ENCODE data around the gene DCAF11.

Gene DCAF11

GRCh38 chr14:24098229-24098926, 16.2 kb upstream of the DCAF11 start:
- no peaks in the 10 kb centered on the region for H3K27me3 ChIP-seq (ENCODE audit: low read length)
- no peaks in the 10 kb centered on the region for H3K9me2 ChIP-seq (replicated peaks; ENCODE audit: insufficient read depth, low read length)
- peaks cover 8% of the 10 kb centered on the region; the same call in 1 of the 2 replicates for H3K79me2 ChIP-seq (ENCODE audit: insufficient read depth, low read length)
- H3K4me3 ChIP-seq (ENCODE audit: insufficient read depth, low read length, poor library complexity, severe bottlenecking), result no peak overlapping the region
- H3K4me2 ChIP-seq (ENCODE audit: low read depth, low read length, poor library complexity, severe bottlenecking), result no peak overlapping the region
- TF ChIP-seq CTCF (IDR thresholded peaks at IDR 0.05; ENCODE audit: insufficient read depth, low read length, poor library complexity, severe bottlenecking), result no peak
- TF ChIP-seq EZH2phosphoT487 (conservative IDR thresholded peaks at IDR 0.05; ENCODE audit: low read length), result no peak
- H3K36me3 ChIP-seq (ENCODE audit: low read length), result no peaks in the 10 kb centered on the region
- H3K9me3 ChIP-seq (ENCODE audit: insufficient read depth, low read length), result no peaks in the 10 kb centered on the region
- H4K20me1 ChIP-seq (ENCODE audit: low read depth, low read length), result no peaks in the 10 kb centered on the region
- no peak overlapping the region for H2AFZ ChIP-seq (ENCODE audit: low read depth, low read length, severe bottlenecking)
- H3F3A ChIP-seq (ENCODE audit: insufficient read depth), result peaks cover 14% of the 10 kb centered on the region
- H3K27ac ChIP-seq (ENCODE audit: low read depth, low read length), result no peak overlapping the region
- H3K9ac ChIP-seq (ENCODE audit: low read length), result no peak overlapping the region

- H3K9ac ChIP-seq (ENCODE audit: low read length), result no peak overlapping the region
- TF ChIP-seq CTCF (IDR thresholded peaks at IDR 0.05; ENCODE audit: insufficient read depth, low read length, poor library complexity, severe bottlenecking), result no peak
- TF ChIP-seq EZH2phosphoT487 (conservative IDR thresholded peaks at IDR 0.05; ENCODE audit: low read length), result no peak
Measured at GRCh38 chr14:24098927-24099813, 15.4 kb upstream of the DCAF11 start.

GRCh38 chr14:24100197-24100981, 14.2 kb upstream of the DCAF11 start:
- no peak overlapping the region for H3K4me3 ChIP-seq (ENCODE audit: insufficient read depth, low read length, poor library complexity, severe bottlenecking)
- TF ChIP-seq CTCF (IDR thresholded peaks at IDR 0.05; ENCODE audit: insufficient read depth, low read length, poor library complexity, severe bottlenecking), result no peak
- no peak for TF ChIP-seq EZH2phosphoT487 (conservative IDR thresholded peaks at IDR 0.05; ENCODE audit: low read length)
- no peak overlapping the region for H3K9ac ChIP-seq (ENCODE audit: low read length)
- H3K36me3 ChIP-seq (ENCODE audit: low read length), result peaks cover 4% of the 10 kb centered on the region; the same call in 1 of the 2 replicates
- no peaks in the 10 kb centered on the region for H4K20me1 ChIP-seq (ENCODE audit: low read depth, low read length)
- H3F3A ChIP-seq (ENCODE audit: insufficient read depth), result peaks cover 5% of the 10 kb centered on the region; the same call in 1 of the 2 replicates
- H3K4me2 ChIP-seq (ENCODE audit: low read depth, low read length, poor library complexity, severe bottlenecking), result no peak overlapping the region
- no peaks in the 10 kb centered on the region for H3K79me2 ChIP-seq (ENCODE audit: insufficient read depth, low read length)
- no peak overlapping the region for H2AFZ ChIP-seq (ENCODE audit: low read depth, low read length, severe bottlenecking)
- H3K27ac ChIP-seq (ENCODE audit: low read depth, low read length), result no peak overlapping the region
- H3K9me3 ChIP-seq (ENCODE audit: insufficient read depth, low read length), result no peaks in the 10 kb centered on the region
- H3K9me2 ChIP-seq (replicated peaks; ENCODE audit: insufficient read depth, low read length), result no peaks in the 10 kb centered on the region
- no peaks in the 10 kb centered on the region for H3K27me3 ChIP-seq (ENCODE audit: low read length)

More at GRCh38 chr14:24098927-24099813, 15.4 kb upstream of the DCAF11 start:
- Histone ChIP-seq H3K9me2 (replicated peaks; ENCODE audit: insufficient read depth, low read length) (no peaks in the 10 kb centered on the region), H3K36me3 (ENCODE audit: low read length) (peaks cover 4% of the 10 kb centered on the region; the same call in 1 of the 2 replicates), H3K4me3 (ENCODE audit: insufficient read depth, low read length, poor library complexity, severe bottlenecking) (no peak overlapping the region), H3F3A (ENCODE audit: insufficient read depth) (peaks cover 10% of the 10 kb centered on the region), H4K20me1 (ENCODE audit: low read depth, low read length) (no peaks in the 10 kb centered on the region), H3K9me3 (ENCODE audit: insufficient read depth, low read length) (no peaks in the 10 kb centered on the region), H2AFZ (ENCODE audit: low read depth, low read length, severe bottlenecking) (no peak overlapping the region), H3K79me2 (ENCODE audit: insufficient read depth, low read length) (peaks cover 8% of the 10 kb centered on the region; the same call in 1 of the 2 replicates), H3K27ac (ENCODE audit: low read depth, low read length) (no peak overlapping the region), H3K27me3 (ENCODE audit: low read length) (no peaks in the 10 kb centered on the region), H3K4me2 (ENCODE audit: low read depth, low read length, poor library complexity, severe bottlenecking) (no peak overlapping the region)
